Gastroesophageal sphincter (tissue), 4 donors: Measurements from ENCODE around the gene MACROD2. TPM values are rescaled to one million over a fixed set of nuclear protein-coding genes. Genes with fewer than 3 reads are reported as not detected.

Source experiments
- ATAC-seq: fragments of 150-250 bp; one replicate; pipeline ENCODE4 v1.9.1; 2016; ENCODE audit warnings: mild to moderate bottlenecking, moderate library complexity
- H3K27ac ChIP-seq, 4 donors: fragments of 200-600 bp; sonication (generic) in 3 of 4; 1 replicate in 3 of 4; 2 replicates in 1 of 4; pipeline ENCODE4 v1.5.1; 2016 to 2019
- H3K27me3 ChIP-seq: fragments of 200-600 bp; sonication (generic); one replicate; pipeline ENCODE4 v1.5.1; 2019
- H3K36me3 ChIP-seq, 2 donors: fragments of 200-600 bp; sonication (generic); one replicate each; pipeline ENCODE4 v1.5.1; 2019; ENCODE audit warnings: control low read depth in 1 of 2
- H3K4me1 ChIP-seq, 3 donors: fragments of 200-600 bp; sonication (generic); 1 replicate in 2 of 3; 2 replicates in 1 of 3; pipeline ENCODE4 v1.5.1; 2016 to 2019; ENCODE audit warnings: control low read depth in 2 of 3
- H3K4me3 ChIP-seq, 2 donors: fragments of 200-600 bp; sonication (generic); one replicate each; pipeline ENCODE4 v1.5.1; 2019; ENCODE audit warnings: mild to moderate bottlenecking in 1 of 2, moderate library complexity in 1 of 2
- H3K9me3 ChIP-seq, 3 donors: fragments of 200-600 bp; sonication (generic); one replicate each; pipeline ENCODE4 v1.5.1; 2017 to 2019; ENCODE audit warnings: control low read depth in 2 of 3
- EP300 ChIP-seq: sonication (generic); formaldehyde crosslinking; IDR thresholded peaks from one replicate; pipeline ENCODE4 v1.6.1; 2017; ENCODE audit warnings: antibody characterized with exemption, mild to moderate bottlenecking
- POLR2A ChIP-seq, 2 donors: fragments of 450-650 bp; IDR thresholded peaks; one replicate each; pipeline ENCODE4 v1.6.1; 2017; ENCODE audit warnings: antibody characterized with exemption in 2 of 2, mild to moderate bottlenecking in 2 of 2, moderate library complexity in 1 of 2
- POLR2AphosphoS5 ChIP-seq: sonication (generic); formaldehyde crosslinking; IDR thresholded peaks from one replicate; pipeline ENCODE4 v1.6.1; 2017; ENCODE audit warnings: antibody characterized with exemption
- WGBS, 2 donors: methylation state at CpG; one replicate each; pipeline ENCODE4 v1.1.5; 2018; ENCODE audit warnings: low coverage in 1 of 2; 5-methylcytosine and 5-hydroxymethylcytosine counted together
- total RNA-seq, 4 donors: library from RNA; depleted of rRNA; stranded (reverse); fragments of >200 nt; gene quantifications; one replicate each; pipeline ENCODE4 v1.1.0, GENCODE V29; 2016
- TF ChIP-seq, protein P1 (sequence below), 4 experiments: fragments of 200-600 bp in 2 of 4; fragments of 450-650 bp in 2 of 4; sonication (generic) in 1 of 4; IDR thresholded peaks; one replicate each; pipeline ENCODE4 v1.5.1; 2017 to 2019; ENCODE audit warnings: antibody characterized with exemption in 4 of 4, mild to moderate bottlenecking in 2 of 4, moderate library complexity in 2 of 4

The MACROD2 gene
- total RNA-seq, 4 donors from 2014 or later = 4.0 to 12.1 (median 7.4) TPM

- H3K9me3 ChIP-seq = no peaks in the 10 kb centered on the region
- H3K36me3 ChIP-seq = no peaks in the 10 kb centered on the region
- no peak overlapping the region for H3K4me3 ChIP-seq
- no peak for TF ChIP-seq POLR2AphosphoS5
- TF ChIP-seq, protein P1, sequence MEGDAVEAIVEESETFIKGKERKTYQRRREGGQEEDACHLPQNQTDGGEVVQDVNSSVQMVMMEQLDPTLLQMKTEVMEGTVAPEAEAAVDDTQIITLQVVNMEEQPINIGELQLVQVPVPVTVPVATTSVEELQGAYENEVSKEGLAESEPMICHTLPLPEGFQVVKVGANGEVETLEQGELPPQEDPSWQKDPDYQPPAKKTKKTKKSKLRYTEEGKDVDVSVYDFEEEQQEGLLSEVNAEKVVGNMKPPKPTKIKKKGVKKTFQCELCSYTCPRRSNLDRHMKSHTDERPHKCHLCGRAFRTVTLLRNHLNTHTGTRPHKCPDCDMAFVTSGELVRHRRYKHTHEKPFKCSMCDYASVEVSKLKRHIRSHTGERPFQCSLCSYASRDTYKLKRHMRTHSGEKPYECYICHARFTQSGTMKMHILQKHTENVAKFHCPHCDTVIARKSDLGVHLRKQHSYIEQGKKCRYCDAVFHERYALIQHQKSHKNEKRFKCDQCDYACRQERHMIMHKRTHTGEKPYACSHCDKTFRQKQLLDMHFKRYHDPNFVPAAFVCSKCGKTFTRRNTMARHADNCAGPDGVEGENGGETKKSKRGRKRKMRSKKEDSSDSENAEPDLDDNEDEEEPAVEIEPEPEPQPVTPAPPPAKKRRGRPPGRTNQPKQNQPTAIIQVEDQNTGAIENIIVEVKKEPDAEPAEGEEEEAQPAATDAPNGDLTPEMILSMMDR (IDR thresholded peaks at IDR 0.05) = no peak
- TF ChIP-seq POLR2A (IDR thresholded peaks at IDR 0.05) = no peak
- no peak for TF ChIP-seq EP300
- no peak for ATAC-seq
- H3K27me3 ChIP-seq = no peaks in the 10 kb centered on the region
- 80 to 86% methylated on average over 6 to 7 of the region's 8 CpGs for WGBS, 2 donors
- no peak overlapping the region for H3K27ac ChIP-seq
- no peaks in the 10 kb centered on the region for H3K4me1 ChIP-seq
These were observed 994.4 kb downstream of the MACROD2 start for GRCh38 chr20:14989535-14990290.

- 60 to 79% methylated on average over 1 of the region's 1 CpG for WGBS, 2 donors
- Histone ChIP-seq H3K27ac (no peak overlapping the region), H3K27me3 (no peaks in the 10 kb centered on the region), H3K4me3 (no peak overlapping the region), H3K36me3 (no peaks in the 10 kb centered on the region), H3K9me3 (no peaks in the 10 kb centered on the region), H3K4me1 (no peaks in the 10 kb centered on the region)
- ATAC-seq = no peak
- TF ChIP-seq, protein P1 (IDR thresholded peaks at IDR 0.05) = no peak
- TF ChIP-seq POLR2A (IDR thresholded peaks at IDR 0.05) (no peak), POLR2AphosphoS5 (no peak), EP300 (no peak)
These were observed 995.7 kb downstream of the MACROD2 start for GRCh38 chr20:14991023-14991422.

GRCh38 chr20:14992153-14992552 is 996.8 kb downstream of the MACROD2 start:
- no peak overlapping the region for H3K27ac ChIP-seq
- H3K27me3 ChIP-seq = no peaks in the 10 kb centered on the region
- no peaks in the 10 kb centered on the region for H3K4me1 ChIP-seq
- TF ChIP-seq POLR2AphosphoS5 = no peak
- TF ChIP-seq, protein P1 (IDR thresholded peaks at IDR 0.05) = no peak
- no peak for TF ChIP-seq EP300
- TF ChIP-seq POLR2A (IDR thresholded peaks at IDR 0.05) = no peak
- ATAC-seq = no peak
- no peaks in the 10 kb centered on the region for H3K36me3 ChIP-seq
- no peak overlapping the region for H3K4me3 ChIP-seq
- no peaks in the 10 kb centered on the region for H3K9me3 ChIP-seq

DNA sequence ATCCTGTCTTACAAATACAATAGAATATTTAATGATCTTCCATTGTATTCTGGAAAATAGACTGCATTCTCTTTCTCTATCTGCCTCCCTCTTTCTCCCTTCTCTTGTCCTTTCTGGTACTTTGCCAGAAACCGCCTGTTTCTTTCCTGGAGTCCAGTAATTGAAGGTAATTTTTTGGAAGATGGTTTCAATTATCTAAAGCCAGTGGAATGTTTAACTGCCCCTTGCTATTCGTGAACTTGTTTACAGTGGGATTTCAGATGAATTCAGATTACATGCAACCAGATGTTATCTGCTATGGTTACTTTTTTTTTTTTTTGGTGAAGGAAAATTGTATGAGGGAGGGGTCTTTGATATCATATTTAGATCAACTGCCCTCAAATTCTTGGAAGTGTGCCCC is 997.6 kb downstream of the MACROD2 start:
- no peak overlapping the region for H3K4me3 ChIP-seq
- H3K27me3 ChIP-seq = no peaks in the 10 kb centered on the region
- H3K4me1 ChIP-seq = no peaks in the 10 kb centered on the region
- WGBS, 2 donors = 31 to 39% methylated on average over 2 of the region's 2 CpGs
- TF ChIP-seq POLR2A (IDR thresholded peaks at IDR 0.05) = no peak
- TF ChIP-seq, protein P1 (IDR thresholded peaks at IDR 0.05) = no peak
- no peak for TF ChIP-seq EP300
- TF ChIP-seq POLR2AphosphoS5 = no peak
- peaks cover 0 to 6% (median 0%) of the 10 kb centered on the region in 3 donors for H3K9me3 ChIP-seq
- no peak overlapping the region for H3K27ac ChIP-seq
- ATAC-seq = no peak
- no peaks in the 10 kb centered on the region for H3K36me3 ChIP-seq
